Putamen (tissue), 1 donor: ENCODE data around the gene SND1.

ENCODE experiments used
- DNase-seq: peaks from one replicate; pipeline ENCODE4 v3.0.0-alpha.2; 2016; ENCODE audit warnings: low spot score

SND1 gene

DNA sequence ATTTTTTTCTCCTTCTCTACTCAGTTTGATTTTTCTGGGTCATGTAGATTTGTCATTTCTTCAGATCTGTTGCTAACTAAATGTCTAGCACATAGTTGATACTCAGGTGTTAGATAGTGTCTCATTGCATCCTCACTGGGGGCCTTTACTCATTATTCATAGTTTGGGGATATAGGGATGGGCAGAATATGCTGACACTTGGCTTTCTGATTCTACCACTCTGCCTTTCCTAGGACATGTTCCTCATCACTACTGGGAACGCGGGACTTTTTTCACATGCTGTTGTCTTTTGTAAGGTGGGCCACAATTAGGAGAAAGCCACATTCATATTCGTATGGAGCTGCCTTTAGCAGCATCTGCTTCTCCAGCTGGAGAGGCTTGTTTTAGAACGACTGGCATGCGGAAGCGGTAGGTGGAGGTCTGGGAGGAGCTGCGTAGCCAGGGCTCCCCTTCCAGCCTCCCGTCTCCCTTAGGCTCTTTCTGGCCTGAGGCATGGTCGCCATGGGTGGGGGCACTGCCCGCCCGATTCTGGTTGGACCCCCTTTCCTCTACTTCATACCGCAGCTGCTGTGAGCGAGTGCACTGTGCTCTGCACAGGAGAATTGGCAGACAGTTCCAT lies 78.8 kb downstream of the SND1 start:
- DNase-seq = no peak

DNA sequence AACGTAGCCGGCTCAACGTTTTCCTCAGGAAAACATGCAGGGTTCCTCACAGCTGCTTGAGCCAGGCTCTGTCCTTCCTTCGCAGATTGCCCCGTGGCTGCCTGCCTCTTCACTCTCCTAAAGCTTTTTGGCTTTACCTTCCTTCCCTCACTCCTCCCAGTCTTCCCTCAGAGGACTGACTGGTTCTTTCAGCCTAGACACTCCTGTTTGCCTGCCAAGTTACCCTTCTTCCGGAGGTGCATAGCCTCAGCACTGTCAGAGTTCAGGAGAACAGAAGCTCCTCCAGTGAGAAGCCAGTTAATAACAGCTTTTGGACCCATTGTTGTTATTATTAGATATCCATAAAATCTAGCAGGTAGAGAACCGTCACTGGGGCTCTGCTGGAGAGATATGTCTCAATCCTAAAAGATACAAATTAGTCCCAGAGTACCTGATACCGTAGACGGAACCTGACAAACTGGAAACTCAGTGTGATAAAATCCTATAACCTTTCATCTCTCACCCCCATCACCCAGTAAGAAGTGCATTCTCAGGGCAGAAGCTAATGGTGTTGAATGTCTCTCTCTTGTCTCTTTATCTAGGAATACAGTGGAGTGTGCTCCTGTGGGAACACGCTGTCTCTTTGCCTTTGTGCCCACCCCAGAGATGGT lies 79.6 kb downstream of the SND1 start:
- no peak for DNase-seq

DNA sequence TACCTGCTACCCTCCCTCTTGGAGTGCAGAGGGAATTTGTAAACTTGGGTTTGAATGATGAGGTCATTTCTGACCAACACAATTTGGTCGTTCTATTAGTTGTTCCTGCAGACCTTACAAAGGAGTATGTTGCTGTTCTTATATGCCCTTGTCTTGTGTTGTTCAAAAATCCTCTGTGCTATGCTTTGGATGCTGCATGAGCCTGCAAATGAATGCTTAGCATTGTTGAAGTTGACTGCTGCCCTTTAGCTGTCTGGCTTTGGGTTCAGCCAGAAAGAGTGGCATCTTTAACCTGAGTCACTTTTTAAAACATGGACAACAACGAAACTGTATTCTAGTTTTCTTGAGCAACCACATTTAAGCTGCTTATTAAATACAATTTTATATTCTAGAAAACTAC lies 80.3 kb downstream of the SND1 start:
- no peak for DNase-seq

DNA sequence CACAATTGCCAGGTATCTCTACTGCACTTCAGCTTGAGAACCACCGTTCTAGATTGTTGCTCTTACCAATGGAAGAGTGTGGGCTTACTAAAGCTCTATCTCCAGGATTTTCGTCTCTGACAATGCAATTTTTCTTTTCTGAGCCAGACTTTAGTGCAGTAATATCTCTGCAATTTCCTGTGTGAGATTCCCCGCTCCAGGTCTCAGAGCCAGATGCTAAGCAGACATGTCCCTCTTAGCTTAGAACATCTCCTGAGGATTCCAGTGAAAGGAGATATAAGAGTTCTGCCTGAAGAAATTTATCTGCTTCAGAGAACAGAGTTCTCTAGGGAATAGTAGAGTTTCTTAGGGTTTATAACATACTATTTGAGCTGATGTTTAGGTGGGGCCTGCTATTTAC lies 82.0 kb downstream of the SND1 start:
- no peak for DNase-seq

DNA sequence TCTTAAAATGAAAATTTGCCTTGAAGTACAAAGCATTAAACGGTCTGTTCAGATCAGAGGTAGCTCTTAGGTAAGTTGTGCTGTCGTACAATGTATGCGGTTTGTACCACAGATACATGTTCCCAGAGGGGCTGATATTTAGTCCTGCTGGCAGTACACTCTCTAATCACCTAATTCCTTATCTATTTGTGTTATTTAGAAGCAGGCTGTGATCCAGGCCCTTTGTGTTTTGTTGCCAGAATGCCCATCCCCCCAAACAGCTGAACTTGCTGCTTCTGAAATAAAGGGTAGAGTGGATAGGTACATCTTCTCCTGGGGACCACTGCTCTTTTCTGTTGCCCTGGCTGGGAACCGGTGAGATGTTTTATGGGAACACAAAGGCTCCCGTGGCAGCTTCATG lies 84.5 kb downstream of the SND1 start:
- DNase-seq = no peak

DNA sequence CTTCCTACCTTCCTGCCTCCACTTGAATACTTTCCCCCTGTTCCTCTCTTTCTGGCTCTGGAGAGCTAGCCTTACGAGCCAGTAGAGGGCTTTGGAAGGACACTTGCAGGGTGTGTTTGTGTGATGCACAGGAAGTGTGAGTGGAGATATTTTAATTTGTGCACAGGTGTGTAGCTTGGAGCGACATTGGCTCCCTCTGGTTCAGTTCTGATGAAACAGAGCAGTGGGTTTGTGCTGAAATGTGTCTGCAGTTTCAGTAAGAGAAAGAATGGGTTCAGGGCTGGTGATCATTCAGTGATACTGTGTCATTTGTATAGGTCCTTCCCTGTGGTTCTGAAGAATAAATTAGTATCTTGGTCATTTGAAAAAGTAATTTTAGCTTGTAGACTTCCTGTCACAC lies 86.9 kb downstream of the SND1 start:
- no peak for DNase-seq

DNA sequence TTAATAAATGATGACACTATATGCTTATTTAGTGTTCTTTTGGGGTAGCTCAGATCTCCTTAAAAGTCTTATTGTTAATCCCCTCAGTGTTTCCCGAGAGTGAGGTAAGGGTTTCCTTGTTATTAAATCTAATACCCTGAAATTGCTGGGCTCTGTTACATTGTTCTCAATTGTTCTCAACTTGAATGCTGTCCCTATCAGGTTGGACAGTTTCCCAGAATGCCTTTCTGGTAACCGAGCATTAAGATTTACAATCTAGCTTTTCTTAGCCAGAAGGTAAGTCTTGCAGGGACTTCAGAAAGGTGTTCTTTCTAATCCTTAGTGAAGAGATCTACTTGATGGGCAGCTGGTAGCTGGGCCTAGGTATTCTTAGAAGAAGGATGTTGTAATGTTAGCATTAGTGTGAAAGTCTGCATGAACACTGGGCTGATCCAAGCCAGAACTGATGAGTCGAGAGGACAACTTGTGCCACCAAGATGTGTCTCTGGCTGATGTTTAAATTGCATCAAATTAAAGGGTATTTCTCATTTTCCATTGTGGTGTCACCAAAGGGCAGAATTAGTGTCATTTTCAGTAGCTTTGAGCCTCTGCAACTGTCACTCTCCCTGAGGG lies 89.9 kb downstream of the SND1 start:
- no peak for DNase-seq

DNA sequence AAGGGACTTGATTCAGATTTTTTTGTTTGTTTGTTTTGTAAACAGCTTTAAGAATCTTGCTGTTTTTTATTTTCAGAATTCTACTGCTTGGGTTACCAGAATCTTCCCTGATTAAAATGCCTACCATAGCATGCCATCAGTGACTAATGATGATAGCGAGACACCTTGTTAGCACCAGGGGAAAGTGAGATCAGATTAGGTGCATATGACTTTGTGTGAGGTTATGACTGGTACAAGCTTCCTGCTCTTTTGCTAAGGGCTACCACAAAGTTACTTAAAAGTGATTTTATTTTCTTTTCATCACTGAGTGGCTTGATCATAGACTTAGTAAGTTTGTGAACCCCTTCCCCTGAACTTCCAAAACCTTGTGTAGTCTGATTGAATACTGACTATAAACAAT lies 93.5 kb downstream of the SND1 start:
- no peak for DNase-seq

DNA sequence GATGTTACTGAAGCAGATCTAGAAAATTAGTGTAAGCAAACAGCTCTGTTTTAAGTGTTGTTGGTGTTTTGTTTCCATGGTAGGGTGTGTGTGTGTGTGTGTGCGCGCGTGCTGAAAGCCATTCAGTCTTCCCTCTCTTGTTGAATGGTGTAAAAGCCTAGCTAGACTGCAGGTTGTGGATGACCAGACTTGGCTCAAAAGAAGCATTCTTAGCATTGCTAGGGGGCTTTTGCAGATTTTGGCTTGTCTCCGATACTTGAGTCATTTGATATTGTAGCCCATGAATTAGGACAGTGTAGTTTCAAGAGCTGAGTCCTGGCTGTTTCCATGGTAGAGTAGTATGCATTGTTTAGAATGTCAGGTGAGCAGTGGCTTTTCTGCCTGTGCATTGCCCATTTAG lies 99.1 kb downstream of the SND1 start:
- DNase-seq = no peak

DNA sequence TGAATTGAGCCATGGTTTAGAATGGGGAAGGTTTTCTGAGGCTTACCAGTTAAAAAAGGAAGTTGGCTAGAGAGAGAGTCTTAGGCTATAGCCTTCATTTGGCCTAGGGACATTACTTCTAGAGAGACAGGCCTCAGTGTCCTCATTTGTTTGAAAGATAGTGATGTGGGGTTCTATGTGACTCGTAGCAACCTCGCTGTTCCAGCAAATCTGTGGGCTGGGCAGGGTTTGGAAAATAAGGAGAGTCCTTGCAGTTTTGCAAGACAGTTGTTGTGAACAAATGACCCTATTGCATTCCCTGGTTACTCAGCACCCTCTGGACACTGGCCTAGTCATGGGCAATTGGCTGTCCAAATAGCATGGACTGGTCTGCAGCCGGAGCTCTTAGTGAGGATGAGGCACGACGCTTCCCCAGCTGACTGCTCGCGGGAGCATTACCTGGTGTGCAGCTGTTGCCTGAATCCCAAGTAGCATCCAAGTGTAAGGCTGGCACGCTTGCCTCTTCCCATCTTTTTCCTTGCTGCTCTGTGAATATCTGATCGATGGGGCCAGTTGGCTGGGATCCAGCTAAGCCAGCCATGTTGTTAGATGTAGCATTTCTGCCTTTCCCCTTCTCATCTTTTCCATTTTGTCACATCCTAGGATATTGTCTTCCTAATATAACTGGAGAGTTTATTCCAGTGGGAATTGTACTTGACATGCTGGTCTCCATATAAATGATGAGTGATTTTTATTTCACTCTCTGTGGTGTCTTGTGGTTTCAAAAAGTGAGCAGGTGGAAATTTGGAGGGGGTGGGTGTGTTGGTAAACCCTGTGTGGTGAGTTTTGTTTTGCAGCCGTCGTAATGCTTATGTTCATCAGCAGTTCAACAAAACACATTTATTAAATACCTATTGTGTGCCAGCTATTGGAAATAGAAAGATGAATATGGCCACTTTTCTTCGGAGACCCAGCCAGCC lies 99.8 kb downstream of the SND1 start:
- no peak for DNase-seq

DNA sequence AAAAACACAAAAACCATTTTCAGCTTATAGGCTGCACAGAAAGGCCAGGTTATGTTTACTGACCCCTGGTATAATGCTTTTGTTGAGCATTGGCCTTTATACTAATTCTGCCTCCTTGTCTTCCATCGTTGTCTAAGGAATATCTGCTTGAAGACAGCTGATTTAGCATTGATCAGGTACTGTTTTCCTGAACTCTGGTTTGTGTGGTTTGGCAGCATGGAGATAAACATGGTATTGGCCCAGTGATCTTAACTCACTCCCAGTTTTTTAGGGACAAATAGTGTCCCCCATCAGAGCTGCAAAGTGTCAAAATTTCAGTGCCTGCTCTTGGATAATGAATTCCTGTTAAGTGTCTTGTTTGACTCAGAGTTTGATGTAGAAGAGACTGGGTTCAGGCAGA lies 100.8 kb downstream of the SND1 start:
- no peak for DNase-seq

DNA sequence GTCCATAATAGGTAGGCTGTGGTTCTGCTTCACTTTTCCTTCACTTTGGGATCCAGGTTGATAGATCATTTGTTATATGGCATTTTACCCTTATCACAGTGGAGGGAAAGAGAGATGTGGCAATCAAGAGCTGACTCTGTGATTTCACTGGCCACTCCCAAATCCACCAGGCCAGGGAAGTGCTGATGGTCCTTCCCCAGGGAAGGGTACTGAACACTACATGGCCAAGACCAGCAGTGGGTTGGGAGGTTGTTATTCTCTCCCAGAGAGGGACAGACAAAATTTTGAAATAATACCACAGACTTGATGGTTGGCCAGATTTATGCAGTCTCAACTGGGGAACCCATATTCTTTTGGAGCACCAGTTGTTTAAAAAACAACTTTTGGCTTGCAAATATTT lies 102.5 kb downstream of the SND1 start:
- no peak for DNase-seq

DNA sequence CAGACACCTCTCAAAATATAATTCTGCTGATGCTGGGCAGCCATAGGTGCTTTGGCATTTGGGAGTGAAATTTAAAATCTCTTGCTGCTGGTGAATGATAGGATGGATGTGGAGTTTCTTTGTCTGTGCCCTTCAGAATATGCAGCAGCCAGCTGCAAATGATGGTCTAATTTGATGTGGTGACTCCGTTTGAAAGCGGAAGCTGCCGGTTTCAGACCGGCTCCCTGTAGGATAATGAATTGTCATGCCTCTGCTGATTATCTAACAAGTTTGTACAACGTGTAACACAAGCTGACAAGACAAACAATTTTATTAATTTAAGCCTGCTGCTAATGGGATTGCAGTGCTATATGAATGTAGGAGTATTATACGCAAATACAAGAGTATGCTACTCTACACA lies 103.5 kb downstream of the SND1 start:
- DNase-seq = no peak

DNA sequence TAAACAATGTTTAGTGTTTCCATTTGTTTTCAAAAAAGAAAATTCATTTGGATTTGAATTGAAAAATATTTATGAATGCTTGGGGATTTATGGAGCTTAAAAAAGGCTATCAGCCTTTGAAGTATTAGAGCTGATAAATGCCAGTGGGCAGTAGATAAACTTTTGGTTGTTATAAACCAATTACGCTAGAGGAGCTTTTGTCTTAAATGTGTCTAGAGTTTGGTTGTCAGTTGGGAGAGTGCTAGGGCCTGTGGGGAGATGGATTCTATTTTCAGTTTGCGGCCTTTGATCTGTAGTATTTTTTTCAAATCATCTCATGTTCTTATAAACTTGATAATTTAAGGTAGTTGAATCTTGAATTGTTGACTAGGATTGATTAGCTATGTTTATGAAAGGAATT lies 104.0 kb downstream of the SND1 start:
- no peak for DNase-seq

DNA sequence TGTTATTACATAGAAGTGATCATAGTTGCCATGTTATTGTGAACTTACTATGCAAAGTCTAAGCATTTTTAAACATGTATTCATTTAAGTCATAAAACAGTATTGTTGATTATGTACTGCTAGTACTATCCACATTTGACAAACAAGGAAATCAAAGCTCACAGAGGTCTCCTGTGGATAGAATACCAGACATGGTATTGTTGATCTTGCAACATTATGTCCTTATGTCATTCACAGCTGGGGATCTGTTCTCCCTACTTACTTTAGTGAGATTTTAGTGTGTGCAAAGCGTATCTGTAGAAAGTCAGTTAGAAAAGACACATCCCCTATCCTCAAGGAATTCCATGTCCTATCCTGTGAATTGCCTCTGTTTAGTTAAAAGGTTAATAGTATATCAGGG lies 106.1 kb downstream of the SND1 start:
- DNase-seq = no peak

DNA sequence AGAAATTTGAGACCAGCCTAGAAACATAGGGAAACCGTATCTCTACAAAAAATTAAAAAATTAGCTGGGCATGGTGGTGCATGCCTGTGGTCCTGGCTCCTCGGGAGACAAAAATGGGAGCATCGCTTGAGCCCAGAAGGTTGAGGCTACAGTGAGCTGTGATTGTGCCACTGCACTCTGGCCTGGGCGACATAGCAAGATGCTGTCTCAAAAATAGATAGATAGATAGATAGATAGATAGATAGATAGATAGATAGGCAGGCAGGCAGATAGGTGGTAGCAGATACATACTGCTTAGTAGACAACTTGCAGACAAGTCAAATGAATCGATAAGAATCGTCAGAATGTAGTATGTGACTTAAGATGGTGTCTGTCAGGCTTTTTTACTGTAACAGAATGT lies 106.9 kb downstream of the SND1 start:
- no peak for DNase-seq

DNA sequence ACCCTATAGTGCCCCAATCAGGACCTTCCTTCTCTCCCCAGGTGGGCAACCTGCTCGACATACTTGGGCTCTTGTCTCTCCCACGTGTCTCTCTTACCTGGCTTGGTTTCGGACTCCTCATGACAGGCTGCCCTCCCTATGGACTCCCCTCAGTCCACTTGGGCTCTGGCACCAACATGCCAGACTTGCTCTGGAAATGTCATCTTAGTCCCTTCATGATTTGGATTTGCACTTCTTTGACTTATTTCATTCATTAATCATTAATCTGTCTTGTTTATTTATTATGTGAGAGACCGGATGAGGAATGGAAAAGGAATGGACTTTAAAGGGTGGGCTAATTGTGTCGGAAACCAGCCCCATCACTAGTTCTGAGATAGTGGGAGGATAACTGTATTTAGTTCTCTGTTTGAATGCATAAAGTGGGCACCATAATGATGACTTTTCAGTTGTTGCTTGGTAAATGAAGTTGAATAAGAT lies 108.0 kb downstream of the SND1 start:
- DNase-seq = no peak

DNA sequence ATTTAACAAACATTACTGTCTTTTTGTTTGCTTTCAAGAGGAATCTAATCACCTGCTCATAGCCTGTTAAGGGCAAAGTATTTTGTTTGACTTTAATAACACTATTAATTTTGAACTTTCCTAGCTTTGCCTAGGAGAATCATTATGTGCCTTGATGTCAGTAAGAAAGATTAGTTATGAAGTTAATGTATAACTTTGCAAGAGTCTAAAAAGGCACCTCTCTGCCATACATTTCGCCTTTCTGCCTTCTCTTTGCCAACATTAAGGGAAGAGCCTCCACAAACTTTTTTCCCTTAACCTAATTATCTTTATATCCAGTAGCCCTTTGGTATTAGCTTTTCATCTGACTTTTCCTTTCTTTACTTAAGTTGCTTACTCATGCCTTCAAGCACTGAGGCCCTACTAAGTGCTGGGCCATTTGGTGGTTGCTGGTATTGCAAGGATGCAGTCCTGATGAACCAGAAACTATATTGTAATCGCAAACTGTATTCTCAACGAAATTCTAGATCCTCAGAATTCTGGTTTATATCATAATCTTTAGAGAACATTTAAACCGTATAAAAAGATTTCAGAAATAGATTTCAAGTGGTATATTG lies 108.5 kb downstream of the SND1 start:
- DNase-seq = no peak

DNA sequence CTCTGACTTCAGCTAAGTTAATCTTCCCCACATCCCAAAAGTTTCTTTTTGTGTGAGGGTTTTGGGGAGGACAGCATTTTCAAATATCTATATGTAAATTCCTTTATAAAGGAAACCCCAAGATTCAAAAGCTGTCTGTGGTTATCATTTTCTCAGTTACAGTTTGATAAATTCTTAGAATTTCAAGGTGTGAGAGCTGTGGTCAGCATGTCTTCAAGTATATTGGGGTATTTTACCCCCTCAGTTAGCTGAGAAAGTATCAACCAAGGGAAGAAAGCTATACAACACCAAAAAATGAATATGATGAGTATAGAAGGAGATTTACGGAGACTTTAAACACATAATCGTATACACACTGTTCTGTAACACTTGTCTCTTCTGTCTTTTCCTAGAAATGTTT lies 109.2 kb downstream of the SND1 start:
- DNase-seq = no peak

DNA sequence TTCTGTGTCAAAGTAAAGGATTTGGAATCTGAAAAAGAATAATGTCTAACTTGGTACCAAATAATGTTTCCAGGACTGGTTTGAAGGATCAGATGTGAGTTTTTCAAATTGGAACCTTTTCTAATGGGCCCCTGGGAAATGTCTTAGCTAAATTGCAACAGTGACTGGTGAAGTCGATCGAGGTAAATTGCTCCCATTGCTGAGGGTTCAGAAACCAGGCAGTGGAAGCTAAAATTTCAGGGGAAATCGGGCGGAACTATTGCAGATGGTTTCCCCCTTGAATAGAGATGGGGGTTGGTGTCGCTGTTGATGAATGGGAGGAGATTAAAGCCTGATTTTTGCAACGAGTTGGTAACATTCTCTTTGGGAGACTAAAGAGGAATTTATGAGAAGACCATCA lies 112.7 kb downstream of the SND1 start:
- no peak for DNase-seq

DNA sequence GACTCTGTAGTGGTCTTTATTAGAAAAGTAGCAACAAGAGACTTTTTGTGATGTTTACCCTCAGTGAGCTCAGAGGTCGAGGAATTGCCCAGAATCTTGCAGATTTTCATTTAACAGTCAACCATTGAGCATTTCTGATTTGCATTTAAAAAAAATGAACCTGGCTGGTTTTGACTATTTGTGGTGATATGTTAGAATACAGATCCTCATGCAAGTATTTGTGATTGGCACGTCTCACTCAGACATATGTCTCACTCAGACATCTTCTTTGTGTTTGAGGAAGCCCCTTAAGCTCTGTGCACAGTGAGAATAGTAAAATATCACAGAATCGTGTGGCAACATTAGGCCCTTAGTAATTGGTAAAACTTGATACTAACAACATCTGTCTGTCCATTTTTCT lies 113.2 kb downstream of the SND1 start:
- no peak for DNase-seq

DNA sequence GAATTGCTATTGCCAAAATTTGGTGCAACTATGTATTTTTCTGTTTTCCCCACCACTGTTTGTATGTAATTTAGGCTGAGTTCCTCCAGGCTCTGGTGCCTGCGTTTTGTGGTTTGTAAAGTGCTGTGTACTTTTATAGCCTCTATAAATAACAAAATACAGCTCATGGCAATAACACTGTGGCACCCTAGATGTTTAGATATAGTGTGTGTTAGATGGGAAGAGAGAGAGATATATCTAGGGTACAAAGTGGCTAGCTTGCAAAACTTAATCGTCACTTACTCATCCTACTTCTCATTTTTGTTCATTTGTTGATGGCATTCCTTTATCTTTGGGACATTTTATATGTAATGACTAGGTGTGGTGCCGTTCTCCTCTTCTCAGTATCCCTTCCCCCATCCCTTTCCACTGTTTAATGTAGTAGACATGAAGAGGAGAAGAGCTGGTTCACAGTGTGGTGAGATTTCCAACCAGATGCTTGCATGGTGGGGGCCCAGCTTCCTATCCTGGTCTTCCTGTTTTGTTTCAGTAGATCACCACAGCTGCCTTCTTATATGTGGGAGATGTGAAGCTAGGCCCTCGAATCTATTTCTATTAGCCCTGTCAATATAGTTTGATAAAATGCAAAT lies 115.0 kb downstream of the SND1 start:
- no peak for DNase-seq
